TTC549 (cell line): ENCODE measurements around the gene CDH26.

Experiments
- FAIRE-seq: peaks from 2 replicates; lab custom pipeline; 2012; peaks lifted over from hg19 to GRCh38; lab: Jason Lieb, UNC

CDH26 gene

GRCh38 chr20:59985864-59986263 is 27.6 kb downstream of the CDH26 start:
- FAIRE-seq = no peak

GRCh38 chr20:59987135-59987534 is 28.9 kb downstream of the CDH26 start:
- no peak for FAIRE-seq

DNA sequence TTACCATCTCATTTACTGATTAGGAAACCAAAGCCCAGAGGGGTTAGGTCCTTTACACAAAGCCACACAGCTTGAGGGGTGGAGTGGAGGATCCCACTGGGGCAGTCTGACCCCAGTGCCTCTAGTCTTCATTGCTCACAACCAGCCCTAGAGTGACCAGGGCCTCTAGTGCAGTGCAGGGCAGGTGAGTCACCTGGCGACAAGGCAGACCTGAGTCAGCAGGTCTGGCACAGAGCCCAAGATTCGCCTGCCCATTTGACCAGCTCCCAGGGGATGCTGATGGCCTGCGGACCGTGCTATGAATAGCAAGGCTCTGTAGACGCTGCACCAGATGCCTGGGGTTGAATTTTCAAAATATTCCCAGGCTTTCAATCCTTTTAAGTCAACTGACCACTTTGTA is 29.9 kb downstream of the CDH26 start:
- no peak for FAIRE-seq

DNA sequence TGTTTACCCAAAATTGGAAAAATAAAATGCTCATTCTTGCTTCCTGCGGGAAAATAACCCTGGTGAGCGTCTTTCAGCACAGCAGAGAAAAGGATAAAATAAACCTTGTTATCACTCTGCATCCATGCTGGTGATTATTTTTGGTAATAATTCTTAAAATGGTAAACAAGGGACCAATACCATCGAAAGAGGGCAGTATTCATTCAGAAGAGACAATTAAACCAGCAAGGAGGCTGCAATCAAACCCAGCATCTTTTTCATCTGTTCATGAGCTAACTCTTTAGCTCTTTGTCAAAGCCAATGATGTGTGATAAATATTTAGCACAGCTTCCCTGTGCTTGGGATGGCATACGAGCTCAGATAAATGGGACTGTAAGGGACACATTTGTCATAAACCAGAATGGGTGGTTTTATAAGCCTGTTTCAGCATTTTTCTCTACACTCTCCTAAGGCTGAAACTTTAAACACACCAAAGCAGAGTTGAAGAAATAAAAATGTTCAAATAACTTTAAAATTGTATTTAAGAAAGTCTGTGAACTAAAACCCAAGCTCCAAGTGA is 34.4 kb downstream of the CDH26 start:
- FAIRE-seq = no peak

GRCh38 chr20:59993736-59994430 is 35.7 kb downstream of the CDH26 start:
- no peak for FAIRE-seq

DNA sequence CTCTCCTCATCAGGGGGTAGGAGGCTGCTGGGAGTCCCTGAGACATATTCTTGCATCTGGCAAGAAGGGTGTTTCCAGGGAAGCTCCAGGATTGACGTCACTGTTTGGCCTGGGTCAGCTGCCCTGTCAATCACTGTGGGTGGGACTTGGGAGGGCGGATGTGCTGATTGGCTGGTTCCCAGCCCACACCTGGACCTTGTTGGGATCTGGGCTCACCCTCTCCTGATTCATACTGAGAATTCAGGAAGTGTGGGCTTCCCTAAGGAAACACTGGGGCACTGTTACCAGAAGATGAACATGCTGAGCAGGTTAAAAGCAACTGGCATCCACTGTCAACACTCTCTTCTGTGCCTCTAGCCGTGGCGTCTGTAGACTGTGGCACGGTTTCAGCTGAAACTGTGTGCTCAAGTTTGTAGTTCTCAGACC is 36.5 kb downstream of the CDH26 start:
- no peak for FAIRE-seq

- no peak for FAIRE-seq
Observed at GRCh38 chr20:59996108-59996507, 37.9 kb downstream of the CDH26 start.

DNA sequence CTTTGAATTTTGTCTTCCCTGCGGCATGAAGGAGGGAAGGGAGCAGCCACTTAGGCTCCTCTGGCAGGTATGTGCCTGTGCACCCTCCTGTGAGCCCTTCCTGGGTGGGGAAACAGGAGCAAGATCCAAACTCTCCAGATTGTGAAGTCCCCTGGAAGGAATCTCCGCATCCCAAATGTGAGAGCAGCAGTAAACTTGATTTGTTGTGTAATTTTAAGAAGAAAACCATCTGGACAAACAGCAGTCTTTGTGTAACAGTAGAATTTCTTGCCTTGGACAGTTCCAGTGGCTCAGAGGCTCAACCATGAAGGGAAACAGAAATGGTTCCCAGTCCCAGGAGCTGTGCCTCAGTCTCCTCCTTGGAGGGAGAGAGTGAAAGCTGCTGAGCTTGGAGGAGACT is 39.7 kb downstream of the CDH26 start:
- no peak for FAIRE-seq

GRCh38 chr20:59999502-59999901 is 41.3 kb downstream of the CDH26 start:
- no peak for FAIRE-seq

DNA sequence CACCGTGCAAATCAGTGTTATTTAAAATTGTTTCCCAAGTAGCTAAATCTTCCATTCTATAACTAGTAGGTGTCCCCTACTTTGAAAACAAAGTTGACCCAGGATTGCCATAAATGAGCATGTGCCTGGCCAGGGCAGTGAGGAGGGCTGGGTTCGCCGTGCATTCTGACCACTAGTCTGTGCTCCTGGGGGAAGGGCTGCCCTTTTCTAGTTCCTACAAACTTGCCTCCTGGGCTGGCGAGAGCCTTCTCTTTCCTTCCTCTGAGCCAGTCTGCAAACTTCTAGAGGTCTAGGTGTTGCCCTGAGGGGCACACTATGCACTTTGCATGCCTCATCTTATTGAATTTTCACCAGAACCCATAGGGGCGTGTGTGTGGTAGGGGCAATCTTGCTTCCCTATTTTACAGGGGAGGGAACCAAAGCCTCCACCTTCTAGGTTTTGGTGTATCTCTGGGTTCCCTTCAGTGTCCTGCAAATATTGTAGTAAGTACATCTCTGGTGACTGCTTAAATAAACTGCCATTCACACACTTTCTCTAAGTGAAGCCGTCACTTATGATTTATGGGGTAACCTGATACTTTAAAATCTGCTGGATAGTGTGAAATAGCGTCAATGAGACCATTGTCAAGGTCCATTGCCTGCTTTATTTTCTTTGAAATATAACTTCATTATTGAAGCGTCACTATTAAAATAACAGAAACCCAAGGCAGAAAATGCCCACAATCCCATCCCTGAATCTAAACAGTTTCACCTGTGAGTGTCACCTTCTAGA is 42.2 kb downstream of the CDH26 start:
- no peak for FAIRE-seq

DNA sequence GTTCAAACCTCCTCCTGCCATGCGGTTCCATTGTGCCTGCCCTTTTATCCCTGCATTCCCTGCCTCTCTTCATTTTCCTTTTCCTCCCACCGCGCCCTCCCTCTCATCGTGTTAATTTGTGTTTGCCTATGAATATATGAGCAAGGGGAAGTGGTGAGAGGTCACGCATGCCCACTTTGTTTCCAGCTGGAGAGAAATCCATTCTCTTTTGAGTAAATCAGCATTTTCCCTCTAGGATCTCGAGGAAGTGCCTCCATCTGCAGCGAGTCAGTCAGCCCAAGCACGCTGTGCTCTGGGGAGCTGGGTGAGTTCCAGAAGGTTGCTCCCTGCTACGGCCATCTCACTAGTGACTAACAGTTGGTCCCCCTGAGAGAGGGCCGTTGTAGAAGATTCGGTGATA is 42.9 kb downstream of the CDH26 start:
- no peak for FAIRE-seq

- no peak for FAIRE-seq
Observed at GRCh38 chr20:60003776-60004175, 45.6 kb downstream of the CDH26 start.

DNA sequence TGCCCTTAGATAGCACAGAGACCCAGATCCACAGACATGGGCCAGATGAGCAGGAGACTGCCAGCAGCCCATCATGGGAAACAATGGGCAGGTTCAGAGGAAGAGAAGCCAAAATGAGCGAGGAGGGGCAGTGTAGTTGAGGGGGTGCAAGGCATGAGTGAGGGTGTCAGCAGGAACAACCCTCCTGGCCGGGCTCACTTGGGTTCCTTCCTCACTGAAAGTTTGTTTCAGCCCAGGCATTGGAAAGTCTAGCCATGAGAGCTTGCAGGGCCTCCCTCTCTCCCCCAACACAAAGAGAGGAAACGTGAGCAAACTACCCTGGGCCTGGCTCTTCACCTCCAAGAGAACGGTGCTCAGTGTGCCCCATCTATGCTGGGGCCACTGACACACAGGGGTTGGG is 48.0 kb downstream of the CDH26 start:
- FAIRE-seq = no peak

- no peak for FAIRE-seq
Observed at GRCh38 chr20:60007464-60007863, 49.2 kb downstream of the CDH26 start.

DNA sequence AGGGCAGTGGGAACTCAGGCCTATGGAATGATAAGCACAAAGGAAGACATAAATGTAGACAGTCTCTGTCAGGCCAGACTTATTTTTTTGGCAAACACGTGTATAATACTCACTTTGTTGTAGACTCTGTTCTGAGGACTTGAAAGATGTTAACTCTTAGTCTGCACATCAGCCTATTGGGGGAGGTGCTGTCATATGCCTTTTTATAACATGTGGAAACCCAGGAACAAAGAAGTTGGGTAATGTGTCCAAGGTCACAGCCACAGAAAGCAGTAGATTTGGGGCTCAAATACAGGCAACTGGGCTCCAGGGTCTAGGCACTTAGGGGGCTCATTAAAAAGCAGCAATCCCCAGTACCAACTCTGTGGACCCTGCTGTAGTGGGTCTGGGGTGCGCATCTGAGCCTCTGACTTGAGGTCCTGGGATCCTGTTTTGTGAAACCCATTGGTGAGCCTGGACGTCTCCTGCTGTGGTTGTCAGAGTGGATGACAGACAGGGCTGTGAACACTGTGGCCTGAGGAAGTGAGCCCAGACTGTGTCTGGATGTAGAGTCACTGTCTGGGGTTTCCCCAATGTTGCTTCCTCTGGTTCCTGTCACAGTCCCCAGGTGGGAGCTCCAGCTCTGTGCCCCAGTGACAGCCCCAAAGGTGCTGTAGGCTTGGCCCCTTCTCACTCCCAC is 50.0 kb downstream of the CDH26 start:
- no peak for FAIRE-seq

DNA sequence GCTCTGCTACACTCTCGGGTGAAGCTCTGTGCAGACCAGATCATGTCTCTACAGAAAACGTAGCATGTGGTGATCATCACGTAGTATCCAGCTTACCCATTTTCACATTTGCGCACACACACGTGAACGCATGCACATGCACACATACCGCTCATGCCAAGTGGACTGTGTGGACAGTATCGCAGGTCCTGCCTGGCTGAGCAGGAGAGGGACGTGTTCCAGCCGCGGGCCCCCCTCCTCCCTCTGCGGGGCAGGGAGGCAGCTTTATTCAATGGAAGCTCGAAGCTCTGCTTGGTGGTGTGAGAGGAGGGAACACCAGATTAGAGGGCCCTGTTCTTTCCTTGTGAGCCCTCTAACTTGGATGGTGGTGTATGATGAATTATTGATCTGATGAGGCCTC is 51.1 kb downstream of the CDH26 start:
- no peak for FAIRE-seq

- FAIRE-seq = no peak
Observed at GRCh38 chr20:60009826-60010616, 51.8 kb downstream of the CDH26 start.

- FAIRE-seq = no peak
Observed at GRCh38 chr20:60010689-60011458, 52.7 kb downstream of the CDH26 start.

DNA sequence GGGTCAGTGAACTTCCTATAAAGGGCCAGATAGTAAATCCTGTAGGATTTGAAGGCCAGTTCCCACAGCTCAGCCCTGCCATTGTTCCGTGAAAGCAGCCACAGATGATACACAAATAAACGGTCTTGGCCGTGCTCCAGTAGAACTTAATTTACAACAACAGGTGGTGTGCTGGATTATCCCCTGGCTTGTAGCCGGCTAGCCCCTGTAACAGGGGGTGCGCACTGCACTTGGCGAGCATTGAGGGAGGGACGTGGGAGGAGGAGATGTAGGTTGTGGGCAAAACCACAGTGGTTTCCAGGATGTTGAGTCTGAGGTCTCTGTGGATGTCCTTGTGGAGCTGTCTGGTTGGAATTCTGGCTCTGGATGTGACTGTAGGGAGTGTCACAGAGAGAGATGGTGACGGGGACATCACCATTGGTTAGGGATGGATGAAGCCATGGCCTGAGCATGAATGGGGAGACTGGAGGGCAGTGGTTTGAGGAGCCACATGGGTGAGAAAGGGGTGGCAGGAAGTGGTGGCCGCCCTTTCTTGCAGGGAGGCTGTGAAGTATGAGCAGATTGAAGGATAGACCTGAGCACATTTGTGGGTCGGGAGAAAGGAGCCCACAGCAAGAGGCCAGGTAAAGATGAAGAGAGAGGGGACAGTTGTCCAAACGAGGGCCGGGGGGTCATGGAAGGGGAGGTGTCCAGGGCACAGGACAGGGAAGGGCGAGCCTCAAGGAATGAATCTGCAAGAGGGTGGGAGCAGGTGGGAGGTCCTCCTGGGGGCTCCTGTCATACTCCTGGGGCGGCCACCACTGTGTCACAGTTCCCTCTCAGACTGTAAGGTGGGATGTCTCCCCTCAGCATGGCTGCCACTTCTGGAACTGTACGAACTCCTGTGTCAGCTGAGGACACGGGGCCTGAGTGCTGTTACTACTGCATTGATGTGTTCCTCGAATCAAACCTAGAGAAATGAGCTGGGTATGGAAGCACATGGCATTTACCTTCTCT is 53.6 kb downstream of the CDH26 start:
- no peak for FAIRE-seq
